ENCODE data around the gene FRMD4B.

GRCh38 chr3:69273896-69274295 lies 112.0 kb downstream of the FRMD4B start:
- TF ChIP-seq CTCF (IDR thresholded peaks at IDR 0.05; ENCODE audit: low read length) (no peak), EZH2 (IDR thresholded peaks at IDR 0.05; ENCODE audit: borderline replicate concordance, low read length) (no peak)

Measured in OCI-LY1 (cell line).